HepG2 (cell line): Measurements from ENCODE around the gene SLC13A3.

Experiments
- ETV5 ChIP-seq: IDR thresholded peaks from 2 replicates; pipeline ENCODE4 v1.6.1; 2018; ENCODE audit warnings: missing biosample characterization, missing genetic modification reagents, inconsistent platforms, borderline replicate concordance
- FOSL1 ChIP-seq: sonication (generic); formaldehyde crosslinking; IDR thresholded peaks from 2 replicates; pipeline ENCODE4 v1.9.0; 2021; ENCODE audit warnings: missing genetic modification reagents, borderline replicate concordance
- NR2F6 ChIP-seq, 2 experiments: IDR thresholded peaks; 2 replicates each; pipeline ENCODE4 v1.6.1; 2016; ENCODE audit warnings: antibody characterized with exemption in 1 of 2, mild to moderate bottlenecking in 1 of 2
- ZFX ChIP-seq: sonication (generic); formaldehyde crosslinking; IDR thresholded peaks from 2 replicates; pipeline ENCODE4 v1.4.0; 2020; ENCODE audit warnings: mild to moderate bottlenecking, low read depth, missing genetic modification reagents, moderate library complexity
- TF ChIP-seq, protein P1 (sequence below): IDR thresholded peaks from 2 replicates; pipeline ENCODE4 v1.6.1; 2016; ENCODE audit warnings: low read depth, missing genetic modification reagents, missing compliant biosample characterization
- TF ChIP-seq, protein P2 (sequence below): sonication (generic); formaldehyde crosslinking; IDR thresholded peaks from 2 replicates; pipeline ENCODE4 v1.5.0; 2020; ENCODE audit warnings: mild to moderate bottlenecking, missing genetic modification reagents, moderate library complexity
- TF ChIP-seq, protein P3 (sequence below): sonication (generic); formaldehyde crosslinking; IDR thresholded peaks from 2 replicates; pipeline ENCODE4 v1.4.0; 2020; ENCODE audit warnings: mild to moderate bottlenecking, low read depth, missing genetic modification reagents
- TF ChIP-seq, protein P4 (sequence below): sonication (generic); formaldehyde crosslinking; IDR thresholded peaks from 2 replicates; pipeline ENCODE4 v1.4.0; 2020; ENCODE audit warnings: mild to moderate bottlenecking, missing genetic modification reagents, borderline replicate concordance
- TF ChIP-seq, protein P5 (sequence below): sonication (generic); formaldehyde crosslinking; IDR thresholded peaks from 2 replicates; pipeline ENCODE4 v1.8.0; 2022; ENCODE audit warnings: low read depth, missing genetic modification reagents

DNA sequence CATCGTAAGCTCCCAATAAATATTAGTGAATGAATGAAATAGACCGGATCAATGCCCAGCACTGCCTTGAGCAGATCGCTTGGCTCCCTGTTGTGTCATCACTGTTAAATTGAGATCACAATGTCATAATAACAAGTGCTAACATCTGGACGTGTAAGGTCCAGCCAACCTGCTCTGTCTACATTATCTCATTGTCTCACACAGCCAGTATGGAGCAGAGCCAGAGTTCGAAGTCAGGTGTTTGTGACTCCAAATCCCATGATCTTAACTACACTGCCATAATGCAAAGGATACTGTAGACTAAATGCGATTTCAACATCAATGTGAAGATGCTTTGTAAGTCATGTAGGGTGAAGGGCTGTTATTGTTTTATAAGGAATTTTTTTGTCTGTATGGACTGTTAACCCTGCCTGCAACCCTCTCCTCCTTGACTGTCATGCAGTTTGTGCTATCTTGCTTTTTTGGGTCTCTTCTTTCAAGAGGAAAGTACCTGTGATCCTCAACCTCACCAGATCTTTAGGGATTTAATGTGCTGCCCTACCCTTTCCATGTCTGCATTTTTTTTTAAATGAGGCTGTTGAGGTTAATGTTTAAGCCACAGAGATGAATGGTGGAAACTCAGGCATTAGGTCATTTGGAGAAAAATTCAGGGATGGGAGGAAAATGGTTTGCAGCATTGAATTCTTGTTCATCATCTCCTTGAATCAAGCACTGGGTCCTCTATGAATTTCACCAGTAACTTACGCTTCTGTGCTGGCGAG, 51.9 kb downstream of the SLC13A3 start:
- TF ChIP-seq, protein P1, sequence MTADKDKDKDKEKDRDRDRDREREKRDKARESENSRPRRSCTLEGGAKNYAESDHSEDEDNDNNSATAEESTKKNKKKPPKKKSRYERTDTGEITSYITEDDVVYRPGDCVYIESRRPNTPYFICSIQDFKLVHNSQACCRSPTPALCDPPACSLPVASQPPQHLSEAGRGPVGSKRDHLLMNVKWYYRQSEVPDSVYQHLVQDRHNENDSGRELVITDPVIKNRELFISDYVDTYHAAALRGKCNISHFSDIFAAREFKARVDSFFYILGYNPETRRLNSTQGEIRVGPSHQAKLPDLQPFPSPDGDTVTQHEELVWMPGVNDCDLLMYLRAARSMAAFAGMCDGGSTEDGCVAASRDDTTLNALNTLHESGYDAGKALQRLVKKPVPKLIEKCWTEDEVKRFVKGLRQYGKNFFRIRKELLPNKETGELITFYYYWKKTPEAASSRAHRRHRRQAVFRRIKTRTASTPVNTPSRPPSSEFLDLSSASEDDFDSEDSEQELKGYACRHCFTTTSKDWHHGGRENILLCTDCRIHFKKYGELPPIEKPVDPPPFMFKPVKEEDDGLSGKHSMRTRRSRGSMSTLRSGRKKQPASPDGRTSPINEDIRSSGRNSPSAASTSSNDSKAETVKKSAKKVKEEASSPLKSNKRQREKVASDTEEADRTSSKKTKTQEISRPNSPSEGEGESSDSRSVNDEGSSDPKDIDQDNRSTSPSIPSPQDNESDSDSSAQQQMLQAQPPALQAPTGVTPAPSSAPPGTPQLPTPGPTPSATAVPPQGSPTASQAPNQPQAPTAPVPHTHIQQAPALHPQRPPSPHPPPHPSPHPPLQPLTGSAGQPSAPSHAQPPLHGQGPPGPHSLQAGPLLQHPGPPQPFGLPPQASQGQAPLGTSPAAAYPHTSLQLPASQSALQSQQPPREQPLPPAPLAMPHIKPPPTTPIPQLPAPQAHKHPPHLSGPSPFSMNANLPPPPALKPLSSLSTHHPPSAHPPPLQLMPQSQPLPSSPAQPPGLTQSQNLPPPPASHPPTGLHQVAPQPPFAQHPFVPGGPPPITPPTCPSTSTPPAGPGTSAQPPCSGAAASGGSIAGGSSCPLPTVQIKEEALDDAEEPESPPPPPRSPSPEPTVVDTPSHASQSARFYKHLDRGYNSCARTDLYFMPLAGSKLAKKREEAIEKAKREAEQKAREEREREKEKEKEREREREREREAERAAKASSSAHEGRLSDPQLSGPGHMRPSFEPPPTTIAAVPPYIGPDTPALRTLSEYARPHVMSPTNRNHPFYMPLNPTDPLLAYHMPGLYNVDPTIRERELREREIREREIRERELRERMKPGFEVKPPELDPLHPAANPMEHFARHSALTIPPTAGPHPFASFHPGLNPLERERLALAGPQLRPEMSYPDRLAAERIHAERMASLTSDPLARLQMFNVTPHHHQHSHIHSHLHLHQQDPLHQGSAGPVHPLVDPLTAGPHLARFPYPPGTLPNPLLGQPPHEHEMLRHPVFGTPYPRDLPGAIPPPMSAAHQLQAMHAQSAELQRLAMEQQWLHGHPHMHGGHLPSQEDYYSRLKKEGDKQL (CRISPR knock-in tag), result no peak
- TF ChIP-seq, protein P2, sequence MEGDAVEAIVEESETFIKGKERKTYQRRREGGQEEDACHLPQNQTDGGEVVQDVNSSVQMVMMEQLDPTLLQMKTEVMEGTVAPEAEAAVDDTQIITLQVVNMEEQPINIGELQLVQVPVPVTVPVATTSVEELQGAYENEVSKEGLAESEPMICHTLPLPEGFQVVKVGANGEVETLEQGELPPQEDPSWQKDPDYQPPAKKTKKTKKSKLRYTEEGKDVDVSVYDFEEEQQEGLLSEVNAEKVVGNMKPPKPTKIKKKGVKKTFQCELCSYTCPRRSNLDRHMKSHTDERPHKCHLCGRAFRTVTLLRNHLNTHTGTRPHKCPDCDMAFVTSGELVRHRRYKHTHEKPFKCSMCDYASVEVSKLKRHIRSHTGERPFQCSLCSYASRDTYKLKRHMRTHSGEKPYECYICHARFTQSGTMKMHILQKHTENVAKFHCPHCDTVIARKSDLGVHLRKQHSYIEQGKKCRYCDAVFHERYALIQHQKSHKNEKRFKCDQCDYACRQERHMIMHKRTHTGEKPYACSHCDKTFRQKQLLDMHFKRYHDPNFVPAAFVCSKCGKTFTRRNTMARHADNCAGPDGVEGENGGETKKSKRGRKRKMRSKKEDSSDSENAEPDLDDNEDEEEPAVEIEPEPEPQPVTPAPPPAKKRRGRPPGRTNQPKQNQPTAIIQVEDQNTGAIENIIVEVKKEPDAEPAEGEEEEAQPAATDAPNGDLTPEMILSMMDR, result no peak
- TF ChIP-seq, protein P3, sequence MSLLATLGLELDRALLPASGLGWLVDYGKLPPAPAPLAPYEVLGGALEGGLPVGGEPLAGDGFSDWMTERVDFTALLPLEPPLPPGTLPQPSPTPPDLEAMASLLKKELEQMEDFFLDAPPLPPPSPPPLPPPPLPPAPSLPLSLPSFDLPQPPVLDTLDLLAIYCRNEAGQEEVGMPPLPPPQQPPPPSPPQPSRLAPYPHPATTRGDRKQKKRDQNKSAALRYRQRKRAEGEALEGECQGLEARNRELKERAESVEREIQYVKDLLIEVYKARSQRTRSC, result no peak
- TF ChIP-seq ZFX (CRISPR knock-in tag), result no peak
- no peak for TF ChIP-seq FOSL1
- no peak for TF ChIP-seq NR2F6 (IDR thresholded peaks at IDR 0.05)
- TF ChIP-seq NR2F6 (CRISPR knock-in tag; IDR thresholded peaks at IDR 0.05), result no peak
- TF ChIP-seq ETV5 (CRISPR knock-in tag), result no peak
- TF ChIP-seq, protein P4, sequence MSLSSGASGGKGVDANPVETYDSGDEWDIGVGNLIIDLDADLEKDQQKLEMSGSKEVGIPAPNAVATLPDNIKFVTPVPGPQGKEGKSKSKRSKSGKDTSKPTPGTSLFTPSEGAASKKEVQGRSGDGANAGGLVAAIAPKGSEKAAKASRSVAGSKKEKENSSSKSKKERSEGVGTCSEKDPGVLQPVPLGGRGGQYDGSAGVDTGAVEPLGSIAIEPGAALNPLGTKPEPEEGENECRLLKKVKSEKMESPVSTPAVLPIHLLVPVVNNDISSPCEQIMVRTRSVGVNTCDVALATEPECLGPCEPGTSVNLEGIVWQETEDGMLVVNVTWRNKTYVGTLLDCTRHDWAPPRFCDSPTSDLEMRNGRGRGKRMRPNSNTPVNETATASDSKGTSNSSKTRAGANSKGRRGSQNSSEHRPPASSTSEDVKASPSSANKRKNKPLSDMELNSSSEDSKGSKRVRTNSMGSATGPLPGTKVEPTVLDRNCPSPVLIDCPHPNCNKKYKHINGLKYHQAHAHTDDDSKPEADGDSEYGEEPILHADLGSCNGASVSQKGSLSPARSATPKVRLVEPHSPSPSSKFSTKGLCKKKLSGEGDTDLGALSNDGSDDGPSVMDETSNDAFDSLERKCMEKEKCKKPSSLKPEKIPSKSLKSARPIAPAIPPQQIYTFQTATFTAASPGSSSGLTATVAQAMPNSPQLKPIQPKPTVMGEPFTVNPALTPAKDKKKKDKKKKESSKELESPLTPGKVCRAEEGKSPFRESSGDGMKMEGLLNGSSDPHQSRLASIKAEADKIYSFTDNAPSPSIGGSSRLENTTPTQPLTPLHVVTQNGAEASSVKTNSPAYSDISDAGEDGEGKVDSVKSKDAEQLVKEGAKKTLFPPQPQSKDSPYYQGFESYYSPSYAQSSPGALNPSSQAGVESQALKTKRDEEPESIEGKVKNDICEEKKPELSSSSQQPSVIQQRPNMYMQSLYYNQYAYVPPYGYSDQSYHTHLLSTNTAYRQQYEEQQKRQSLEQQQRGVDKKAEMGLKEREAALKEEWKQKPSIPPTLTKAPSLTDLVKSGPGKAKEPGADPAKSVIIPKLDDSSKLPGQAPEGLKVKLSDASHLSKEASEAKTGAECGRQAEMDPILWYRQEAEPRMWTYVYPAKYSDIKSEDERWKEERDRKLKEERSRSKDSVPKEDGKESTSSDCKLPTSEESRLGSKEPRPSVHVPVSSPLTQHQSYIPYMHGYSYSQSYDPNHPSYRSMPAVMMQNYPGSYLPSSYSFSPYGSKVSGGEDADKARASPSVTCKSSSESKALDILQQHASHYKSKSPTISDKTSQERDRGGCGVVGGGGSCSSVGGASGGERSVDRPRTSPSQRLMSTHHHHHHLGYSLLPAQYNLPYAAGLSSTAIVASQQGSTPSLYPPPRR (CRISPR knock-in tag), result no peak
- TF ChIP-seq, protein P5, sequence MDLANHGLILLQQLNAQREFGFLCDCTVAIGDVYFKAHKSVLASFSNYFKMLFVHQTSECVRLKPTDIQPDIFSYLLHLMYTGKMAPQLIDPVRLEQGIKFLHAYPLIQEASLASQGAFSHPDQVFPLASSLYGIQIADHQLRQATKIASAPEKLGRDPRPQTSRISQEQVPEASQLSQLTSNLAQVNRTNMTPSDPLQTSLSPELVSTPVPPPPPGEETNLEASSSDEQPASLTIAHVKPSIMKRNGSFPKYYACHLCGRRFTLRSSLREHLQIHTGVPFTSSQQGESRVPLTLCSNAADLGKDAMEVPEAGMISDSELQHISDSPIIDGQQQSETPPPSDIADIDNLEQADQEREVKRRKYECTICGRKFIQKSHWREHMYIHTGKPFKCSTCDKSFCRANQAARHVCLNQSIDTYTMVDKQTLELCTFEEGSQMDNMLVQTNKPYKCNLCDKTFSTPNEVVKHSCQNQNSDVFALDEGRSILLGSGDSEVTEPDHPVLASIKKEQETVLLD (CRISPR knock-in tag), result no peak
